ENCODE data around the gene COX7A2.

COX7A2 gene

GRCh38 chr6:75243333-75244062 is at the start of gene COX7A2:
Gene COX7A2 (minus strand): TSS chr6:75243801. CDS start chr6:75243734, 67 bp downstream.
- H3K4me3 ChIP-seq (ENCODE audit: low read depth, low read length) = peak within 1 kb of the TSS; percentile 73
- H3K27ac ChIP-seq = peak within 1 kb of the TSS; percentile 88
- H3K4me2 ChIP-seq (ENCODE audit: low read length) = peak within 1 kb of the TSS; percentile 79
- peaks cover 8% of the 10 kb centered on the region for H3K79me2 ChIP-seq
- H3K36me3 ChIP-seq (ENCODE audit: control insufficient read depth, insufficient read depth, low read length) = no peaks in the 10 kb centered on the region
- H3K9me3 ChIP-seq (ENCODE audit: control insufficient read depth, low read length) = no peaks in the 10 kb centered on the region
- no peak for TF ChIP-seq CTCF (IDR thresholded peaks at IDR 0.05)
- H3K4me1 ChIP-seq = peaks cover 3% of the 10 kb centered on the region
- H2AFZ ChIP-seq = peak within 1 kb of the TSS; percentile 93
- peak within 1 kb of the TSS; percentile 40 for H3K9ac ChIP-seq
- H3K27me3 ChIP-seq (ENCODE audit: control insufficient read depth, insufficient read depth, low read length) = no peaks in the 10 kb centered on the region

- Histone ChIP-seq H2AFZ (no peak overlapping the region), H3K9ac (no peak overlapping the region), H3K27ac (no peak overlapping the region), H3K36me3 (ENCODE audit: control insufficient read depth, insufficient read depth, low read length) (no peaks in the 10 kb centered on the region), H3K27me3 (ENCODE audit: control insufficient read depth, insufficient read depth, low read length) (no peaks in the 10 kb centered on the region), H3K4me1 (peaks cover 4% of the 10 kb centered on the region), H3K4me3 (ENCODE audit: low read depth, low read length) (no peak overlapping the region), H3K79me2 (no peaks in the 10 kb centered on the region), H3K9me3 (ENCODE audit: control insufficient read depth, low read length) (no peaks in the 10 kb centered on the region), H3K4me2 (ENCODE audit: low read length) (no peak overlapping the region)
- no peak for TF ChIP-seq CTCF (IDR thresholded peaks at IDR 0.05)
These were observed 49.0 kb upstream of the COX7A2 start for GRCh38 chr6:75292555-75292954.

- H3K79me2 ChIP-seq = no peaks in the 10 kb centered on the region
- no peaks in the 10 kb centered on the region for H3K27me3 ChIP-seq (ENCODE audit: control insufficient read depth, insufficient read depth, low read length)
- H3K4me2 ChIP-seq (ENCODE audit: low read length) = no peak overlapping the region
- H3K9ac ChIP-seq = no peak overlapping the region
- no peak overlapping the region for H3K4me3 ChIP-seq (ENCODE audit: low read depth, low read length)
- no peak overlapping the region for H2AFZ ChIP-seq
- no peak overlapping the region for H3K27ac ChIP-seq
- TF ChIP-seq CTCF (IDR thresholded peaks at IDR 0.05) = no peak
- no peaks in the 10 kb centered on the region for H3K36me3 ChIP-seq (ENCODE audit: control insufficient read depth, insufficient read depth, low read length)
- peaks cover 4% of the 10 kb centered on the region for H3K4me1 ChIP-seq
- no peaks in the 10 kb centered on the region for H3K9me3 ChIP-seq (ENCODE audit: control insufficient read depth, low read length)
These were observed 48.1 kb upstream of the COX7A2 start for GRCh38 chr6:75291744-75292143.

GRCh38 chr6:75291331-75291730 is 47.7 kb upstream of the COX7A2 start:
- no peak overlapping the region for H3K9ac ChIP-seq
- no peak for TF ChIP-seq CTCF (IDR thresholded peaks at IDR 0.05)
- H3K9me3 ChIP-seq (ENCODE audit: control insufficient read depth, low read length) = no peaks in the 10 kb centered on the region
- no peak overlapping the region for H2AFZ ChIP-seq
- no peak overlapping the region for H3K27ac ChIP-seq
- no peak overlapping the region for H3K4me3 ChIP-seq (ENCODE audit: low read depth, low read length)
- no peak overlapping the region for H3K4me2 ChIP-seq (ENCODE audit: low read length)
- no peaks in the 10 kb centered on the region for H3K79me2 ChIP-seq
- no peaks in the 10 kb centered on the region for H3K27me3 ChIP-seq (ENCODE audit: control insufficient read depth, insufficient read depth, low read length)
- peaks cover 4% of the 10 kb centered on the region for H3K4me1 ChIP-seq
- no peaks in the 10 kb centered on the region for H3K36me3 ChIP-seq (ENCODE audit: control insufficient read depth, insufficient read depth, low read length)
